ENCODE results near the gene CYBA.

CYBA gene

DNA sequence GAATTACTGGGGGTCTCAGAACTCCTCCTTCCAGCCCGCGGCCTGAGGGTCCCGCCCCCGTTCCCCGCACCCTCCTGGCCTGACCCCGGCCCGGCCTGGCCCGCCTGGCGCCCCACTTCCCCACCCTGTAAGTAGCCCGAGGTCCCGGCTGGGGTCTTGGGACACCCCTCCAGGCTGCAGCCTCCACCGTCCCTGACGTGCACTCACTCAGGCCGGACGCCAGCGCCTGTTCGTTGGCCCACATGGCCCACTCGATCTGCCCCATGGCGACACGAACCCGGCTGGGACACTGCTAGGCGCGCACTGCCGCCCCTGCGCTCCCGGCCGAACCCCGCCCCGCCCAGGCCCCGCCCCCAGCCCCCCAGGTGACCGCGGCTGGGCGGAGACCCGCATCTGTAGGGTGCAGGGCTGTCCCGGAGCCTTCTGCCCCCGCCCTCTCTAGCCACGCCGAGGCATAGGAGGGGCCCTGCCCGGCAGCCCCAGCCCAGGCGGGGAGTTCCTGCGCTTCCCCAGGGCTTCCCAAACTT is at the start of gene CYBA:
TSS of gene CYBA (minus strand) at position 305 of the 527 bp plus-strand sequence. CDS start at position 265, 40 bp downstream.
- DNase-seq (ENCODE audit: low read depth in 1 of 2, low spot score in 1 of 2), result peak; percentile 60 to 61

DNA sequence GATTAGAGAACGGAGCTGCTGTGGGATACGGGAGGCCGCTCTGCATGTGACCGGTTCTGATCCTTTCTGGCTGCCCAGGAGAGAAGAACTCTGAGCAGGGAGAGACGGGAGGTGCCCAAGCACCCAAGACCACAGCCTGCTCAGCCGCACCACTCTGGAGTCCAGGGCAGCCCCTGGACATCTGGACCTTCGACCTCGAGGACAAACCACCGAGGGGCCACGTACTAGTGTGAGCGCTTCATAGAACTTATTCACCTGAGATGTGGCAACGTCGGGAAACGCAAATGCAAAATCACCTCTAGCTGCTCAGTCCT is 49.4 kb upstream of the CYBA start:
- no peak for DNase-seq (ENCODE audit: low read depth in 1 of 2, low spot score in 1 of 2)

DNA sequence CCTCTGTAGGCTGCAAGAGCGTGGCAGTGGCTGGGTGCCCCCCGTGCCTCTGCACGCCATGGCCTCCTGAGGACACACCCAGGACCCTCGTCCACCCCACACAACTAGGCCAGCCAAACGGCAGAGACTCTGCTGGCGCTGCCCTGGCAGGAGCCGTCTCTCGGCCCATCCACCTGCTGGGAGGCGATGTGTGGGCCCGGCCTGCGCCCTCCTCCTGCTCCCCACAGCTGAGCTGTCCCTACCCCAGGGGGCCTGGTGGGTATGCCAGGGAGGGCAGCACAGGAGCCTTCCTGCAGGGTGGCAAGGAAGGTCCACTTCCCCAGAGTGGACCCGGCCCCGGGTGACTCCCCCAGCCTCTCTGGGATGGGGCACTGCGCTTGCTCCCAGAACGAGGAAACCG is 48.3 kb upstream of the CYBA start:
- DNase-seq (ENCODE audit: low read depth in 1 of 2, low spot score in 1 of 2), result no peak

DNA sequence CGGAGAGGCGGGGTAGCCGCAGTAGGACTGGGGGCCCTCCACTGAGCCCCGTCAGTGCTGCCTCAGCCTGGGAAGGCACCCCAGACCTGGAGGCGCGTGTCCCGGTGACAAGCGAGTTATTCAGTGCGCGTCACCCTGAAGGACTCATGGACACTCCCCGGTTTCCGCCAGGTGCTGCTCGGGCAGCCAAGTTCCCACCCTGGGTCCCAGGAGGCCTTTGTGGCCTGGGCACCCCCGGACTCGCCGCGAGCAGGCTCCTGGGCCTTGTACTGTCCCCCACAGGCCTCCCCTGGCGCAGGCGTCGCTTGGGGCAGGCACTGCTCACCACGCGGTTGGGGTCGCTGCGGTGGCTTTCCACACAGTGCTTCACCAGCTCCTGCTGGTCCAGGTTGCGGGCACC is 47.8 kb upstream of the CYBA start:
- DNase-seq (ENCODE audit: low read depth in 1 of 2, low spot score in 1 of 2), result no peak

DNA sequence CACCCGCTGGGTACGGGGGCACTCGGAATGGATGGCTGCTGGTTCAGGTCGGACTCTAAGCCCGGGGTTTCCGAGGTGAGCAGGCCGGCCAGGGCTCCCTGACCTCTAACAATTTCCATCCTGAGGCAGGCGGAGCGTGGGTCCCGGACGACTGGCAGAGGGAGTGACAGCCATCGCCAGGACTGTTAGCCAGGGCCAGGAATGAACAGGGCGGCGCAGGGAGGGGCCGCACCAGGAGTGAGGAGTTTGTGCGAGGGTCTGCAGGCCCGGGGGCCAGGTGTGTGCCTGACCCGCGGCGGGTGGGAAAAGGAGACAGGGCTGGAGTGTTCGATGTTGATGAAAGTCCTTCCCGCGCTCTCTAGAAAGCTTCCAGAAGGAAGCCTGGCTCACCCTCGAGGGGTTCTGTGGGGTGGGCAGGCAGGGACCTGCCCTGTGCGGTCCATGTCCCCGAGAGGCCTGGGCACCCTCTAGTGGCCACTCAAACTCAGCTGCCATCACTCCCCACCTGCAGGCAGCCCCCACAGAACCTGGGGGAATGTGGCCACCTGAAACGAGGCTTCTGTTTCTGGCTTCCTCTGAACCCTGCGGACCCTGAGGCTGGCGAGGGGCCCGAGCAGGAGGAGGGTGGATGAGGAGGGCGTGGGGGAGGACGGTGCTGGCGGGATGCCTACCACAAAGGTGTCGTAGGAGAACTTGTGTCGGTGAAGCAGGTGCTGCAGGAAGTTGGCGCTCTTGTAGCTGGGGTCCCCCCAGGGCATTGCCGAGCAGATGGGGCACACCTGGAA is 47.2 kb upstream of the CYBA start:
- DNase-seq (ENCODE audit: low read depth in 1 of 2, low spot score in 1 of 2), result no peak

DNA sequence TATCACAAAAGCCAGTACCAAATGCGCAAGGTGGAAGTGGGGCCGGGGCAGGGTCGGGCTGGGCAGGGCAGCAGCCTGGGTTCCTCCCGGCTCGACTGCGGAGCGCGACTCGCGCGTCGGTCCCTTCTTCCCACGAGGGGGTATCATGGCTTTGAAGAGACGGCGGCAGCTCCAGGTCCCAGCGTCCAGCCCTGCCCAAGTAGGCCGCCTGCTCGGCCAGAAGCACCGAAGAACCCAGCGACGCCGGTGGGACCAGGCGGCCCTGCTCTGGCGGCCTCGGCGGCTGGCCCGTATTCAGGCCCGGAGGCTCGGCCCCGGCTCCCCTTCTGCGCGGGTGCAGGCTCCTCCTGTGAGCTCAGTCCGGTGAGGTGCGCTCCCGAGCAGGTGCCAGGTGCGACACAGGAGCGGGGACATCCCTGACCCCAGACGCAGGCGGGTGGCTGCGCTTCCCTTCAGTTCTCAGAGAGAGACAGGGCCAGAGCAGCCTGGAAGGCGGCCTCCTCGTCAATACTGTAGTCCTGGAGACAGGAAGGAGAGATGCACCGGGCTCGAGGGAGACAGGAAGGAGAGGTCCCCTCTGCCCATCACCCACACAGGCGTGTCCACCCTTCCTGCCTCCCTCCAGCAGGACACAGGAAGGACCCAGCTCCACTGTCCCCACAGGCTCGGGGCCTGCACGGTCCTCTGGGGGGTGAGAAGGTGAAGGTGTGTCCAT is 46.4 kb upstream of the CYBA start:
- no peak for DNase-seq (ENCODE audit: low read depth in 1 of 2, low spot score in 1 of 2)

DNA sequence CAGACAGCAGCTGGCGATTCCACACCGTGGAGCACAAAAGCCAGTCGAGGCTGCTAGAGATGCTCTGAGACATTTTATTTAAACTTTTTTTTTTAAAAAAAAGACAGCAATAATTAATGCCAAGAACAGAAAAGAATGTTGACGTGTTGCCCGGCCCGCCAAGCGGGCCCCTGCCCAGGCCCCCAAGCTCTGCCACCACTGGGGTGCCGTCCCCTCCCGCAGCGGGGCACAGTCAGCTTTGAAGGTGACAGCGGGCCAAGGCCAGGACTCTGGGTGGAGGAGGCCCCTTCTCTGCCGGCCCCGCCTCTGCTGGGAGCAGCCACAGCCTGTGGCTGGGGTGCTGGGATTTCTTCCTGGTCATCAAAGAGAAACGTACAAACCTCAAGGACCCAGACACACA is 45.6 kb upstream of the CYBA start:
- no peak for DNase-seq (ENCODE audit: low read depth in 1 of 2, low spot score in 1 of 2)

DNA sequence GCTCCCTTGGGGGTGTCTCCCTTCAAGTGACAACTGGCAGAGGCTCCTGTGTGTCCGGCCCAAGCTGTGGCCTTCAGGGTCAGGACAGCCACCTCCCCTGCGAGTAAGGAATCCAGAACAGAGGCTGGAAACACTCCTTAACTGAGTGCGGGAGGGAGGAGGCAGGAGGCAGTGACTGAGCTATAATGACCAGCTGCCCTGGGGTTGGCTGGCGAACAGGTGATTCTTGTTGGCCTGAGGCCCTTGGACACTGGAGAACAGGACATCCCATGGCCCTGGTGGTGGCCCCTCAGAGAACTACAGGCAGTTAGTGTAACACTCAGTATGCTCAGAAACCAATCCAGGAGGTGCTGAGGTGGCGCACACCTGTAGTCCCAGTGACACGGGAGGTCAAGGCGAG is 44.9 kb upstream of the CYBA start:
- no peak for DNase-seq (ENCODE audit: low read depth in 1 of 2, low spot score in 1 of 2)

DNA sequence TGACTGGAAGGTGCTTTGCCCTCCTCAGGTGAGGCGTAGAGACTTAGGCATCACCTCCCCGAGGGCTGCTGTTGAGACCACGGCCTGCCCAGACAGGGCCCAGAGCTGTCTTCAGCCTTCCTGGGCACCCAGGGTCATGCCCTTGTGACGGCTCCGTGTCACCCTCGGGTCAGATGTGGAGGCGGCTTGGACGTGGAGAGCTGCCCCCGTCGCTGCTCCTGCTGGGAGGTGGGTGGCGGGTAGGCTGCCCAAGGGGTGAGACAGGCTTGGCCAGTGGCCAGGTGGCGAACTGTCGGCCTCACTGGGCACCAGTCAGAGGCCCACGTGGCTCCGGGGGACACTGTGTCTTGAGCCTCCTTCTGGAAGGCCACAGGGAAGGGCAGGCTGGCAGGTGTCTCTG is 44.4 kb upstream of the CYBA start:
- no peak for DNase-seq (ENCODE audit: low read depth in 1 of 2, low spot score in 1 of 2)

DNA sequence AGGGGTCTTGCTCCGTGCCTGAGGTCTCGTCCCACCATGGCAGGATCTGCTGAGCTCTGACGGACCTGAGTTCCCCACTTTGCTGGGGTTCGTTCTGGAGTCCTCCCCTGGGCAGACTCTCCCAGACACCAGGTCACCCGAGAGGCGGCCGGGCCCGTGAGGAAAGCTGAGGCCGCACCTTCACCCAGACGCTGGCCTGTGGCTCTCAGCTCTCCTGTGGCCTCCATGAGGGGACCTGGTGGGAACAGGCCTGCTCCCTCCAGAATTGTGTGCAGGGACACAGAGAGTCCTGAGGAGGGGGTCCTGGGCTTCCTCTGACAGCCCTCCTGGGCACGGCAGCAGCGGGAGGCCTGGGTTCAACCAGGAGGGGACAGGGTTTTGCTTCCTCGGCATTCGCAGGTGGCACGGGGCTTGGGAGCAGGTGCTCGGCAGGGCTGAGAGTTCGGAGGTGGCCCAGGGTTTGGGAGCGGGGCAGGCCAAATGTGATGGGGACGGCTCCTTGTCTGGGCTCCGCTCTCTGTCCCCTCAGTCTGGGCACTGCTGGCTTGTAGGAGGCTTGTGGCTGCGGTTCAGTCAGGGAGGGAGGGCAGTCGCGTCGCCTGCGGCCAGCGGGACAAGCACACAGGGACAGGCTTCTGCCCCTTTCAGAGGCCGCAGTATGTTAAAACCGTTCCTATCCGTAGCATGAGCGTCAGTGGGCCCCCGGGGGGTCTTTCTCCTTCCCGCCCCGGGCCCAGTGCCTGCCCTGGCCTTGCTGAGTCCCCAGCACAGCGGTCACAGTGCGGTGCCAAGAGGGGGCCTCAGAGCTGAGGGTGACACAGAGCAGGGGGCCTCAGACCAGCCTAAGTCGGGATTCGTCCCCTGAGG is 43.6 kb upstream of the CYBA start:
- no peak for DNase-seq (ENCODE audit: low read depth in 1 of 2, low spot score in 1 of 2)

DNA sequence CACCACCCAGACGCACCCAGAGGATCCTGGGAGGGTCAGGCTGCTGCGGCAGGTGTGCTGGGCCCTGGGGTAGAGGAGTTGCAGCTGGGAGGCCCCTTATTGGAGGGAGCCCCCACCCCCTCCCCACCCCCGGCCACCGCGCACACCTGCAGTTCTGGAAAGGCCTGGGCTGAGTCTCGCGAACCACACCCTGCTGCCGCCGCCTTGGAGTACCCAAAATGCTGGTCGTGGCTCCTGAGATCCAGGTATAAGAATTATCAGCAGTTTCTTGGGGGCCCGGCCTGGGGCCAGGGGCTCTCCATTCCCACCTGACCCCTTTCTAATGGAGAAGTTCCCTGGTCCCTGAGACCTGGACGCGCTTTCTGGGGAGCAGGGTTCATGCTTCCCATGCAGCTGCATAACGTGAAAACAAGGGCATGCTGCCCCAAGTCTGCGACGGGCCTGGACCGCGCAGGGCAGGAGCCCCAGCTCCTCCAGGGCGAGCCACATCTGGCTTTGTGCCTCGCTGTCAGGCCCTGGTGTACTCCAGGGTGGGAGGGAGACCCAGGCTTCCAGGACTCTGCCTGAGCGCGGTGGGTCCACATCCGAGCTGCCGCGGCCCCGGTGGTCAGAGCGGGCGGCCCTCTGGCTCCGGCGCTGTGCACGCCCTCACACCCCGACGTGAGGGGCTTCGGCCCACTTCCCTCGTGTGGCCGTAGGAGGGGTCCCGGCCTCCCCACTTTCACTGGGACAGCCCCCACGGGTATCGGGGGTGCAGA is 42.7 kb upstream of the CYBA start:
- DNase-seq (ENCODE audit: low read depth in 1 of 2, low spot score in 1 of 2), result no peak

DNA sequence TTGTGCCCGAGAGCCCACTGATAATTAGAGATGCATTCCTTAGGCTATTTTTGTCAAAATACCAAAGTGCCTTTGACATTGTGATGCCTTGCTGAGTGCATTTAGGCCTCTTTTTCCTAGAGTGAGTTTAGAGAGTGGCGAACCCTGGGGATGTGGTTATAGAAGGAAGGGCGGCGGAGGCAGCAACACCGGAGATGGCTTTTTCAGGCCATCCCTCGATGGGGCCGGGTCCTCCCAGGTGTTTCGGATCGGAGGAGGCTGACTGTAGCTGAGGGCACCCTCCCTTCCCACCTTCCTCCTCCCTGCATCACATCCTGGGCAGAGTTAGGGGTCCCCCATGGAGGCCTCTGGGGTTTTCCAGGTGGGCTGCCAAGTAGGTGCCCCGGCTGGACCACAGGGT is 42.0 kb upstream of the CYBA start:
- no peak for DNase-seq (ENCODE audit: low read depth in 1 of 2, low spot score in 1 of 2)

DNA sequence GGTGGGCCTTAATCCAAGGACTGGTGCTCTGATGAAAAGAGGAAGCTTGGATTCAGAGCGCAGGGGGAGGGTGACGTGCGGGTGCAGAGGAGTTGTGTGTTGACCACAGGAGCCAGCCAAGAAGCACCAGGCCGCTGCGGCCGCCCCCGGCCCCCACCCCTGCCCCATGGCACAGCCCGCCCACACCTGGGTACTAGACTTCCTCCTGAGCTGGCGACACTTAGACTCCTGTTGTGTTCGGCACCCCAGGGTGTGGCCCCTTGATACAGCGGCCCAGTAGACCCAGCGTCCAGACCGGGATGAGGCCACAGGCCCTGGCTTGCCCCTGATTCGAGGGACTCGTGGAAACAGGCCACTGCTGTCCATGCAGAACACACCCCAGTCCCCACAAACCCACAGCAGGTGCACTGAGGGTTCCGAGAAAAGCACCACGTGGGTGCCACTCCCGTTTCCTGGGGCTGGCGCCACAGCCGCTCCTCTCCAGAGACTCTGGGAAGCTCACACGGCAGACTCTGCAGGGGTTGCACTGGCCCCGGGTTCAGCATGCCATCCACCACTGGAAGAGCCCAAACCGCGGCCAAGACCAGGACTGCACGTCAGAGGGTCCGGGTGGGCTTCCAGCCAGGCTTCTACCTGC is 41.2 kb upstream of the CYBA start:
- DNase-seq (ENCODE audit: low read depth in 1 of 2, low spot score in 1 of 2), result no peak

DNA sequence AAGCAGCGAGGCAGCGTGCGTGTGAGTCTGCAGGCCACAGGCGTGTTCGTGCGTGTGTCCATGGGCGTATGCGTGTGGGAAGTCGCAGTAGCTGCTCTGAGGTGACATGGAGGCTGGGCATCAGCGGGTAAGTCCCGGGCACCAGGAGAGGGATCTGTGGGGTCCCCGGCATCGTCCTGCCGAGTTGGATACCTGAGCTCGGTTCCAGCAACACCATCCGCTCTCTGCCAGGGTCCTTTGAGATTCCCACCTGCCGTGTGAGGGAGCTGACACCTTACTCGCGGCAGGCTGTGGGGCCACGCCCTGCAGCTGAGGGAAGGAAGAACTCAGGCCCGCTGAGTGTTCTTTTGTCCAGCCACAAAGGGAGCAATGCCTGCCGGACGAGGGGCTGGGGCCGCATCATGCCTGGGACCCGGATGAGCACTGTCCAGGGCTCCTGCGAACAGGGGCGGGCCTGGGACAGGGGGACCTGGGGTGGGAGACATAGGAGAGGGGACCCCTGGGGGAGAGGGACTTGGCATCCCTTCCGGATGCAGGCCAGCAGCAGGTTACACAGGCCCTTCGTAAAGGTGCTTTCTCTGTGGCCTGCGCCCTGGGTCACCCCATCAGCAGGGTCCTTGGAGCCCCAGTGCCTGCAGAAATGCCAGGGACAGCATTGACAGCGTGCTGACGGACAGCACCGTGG is 40.4 kb upstream of the CYBA start:
- no peak for DNase-seq (ENCODE audit: low read depth in 1 of 2, low spot score in 1 of 2)

DNA sequence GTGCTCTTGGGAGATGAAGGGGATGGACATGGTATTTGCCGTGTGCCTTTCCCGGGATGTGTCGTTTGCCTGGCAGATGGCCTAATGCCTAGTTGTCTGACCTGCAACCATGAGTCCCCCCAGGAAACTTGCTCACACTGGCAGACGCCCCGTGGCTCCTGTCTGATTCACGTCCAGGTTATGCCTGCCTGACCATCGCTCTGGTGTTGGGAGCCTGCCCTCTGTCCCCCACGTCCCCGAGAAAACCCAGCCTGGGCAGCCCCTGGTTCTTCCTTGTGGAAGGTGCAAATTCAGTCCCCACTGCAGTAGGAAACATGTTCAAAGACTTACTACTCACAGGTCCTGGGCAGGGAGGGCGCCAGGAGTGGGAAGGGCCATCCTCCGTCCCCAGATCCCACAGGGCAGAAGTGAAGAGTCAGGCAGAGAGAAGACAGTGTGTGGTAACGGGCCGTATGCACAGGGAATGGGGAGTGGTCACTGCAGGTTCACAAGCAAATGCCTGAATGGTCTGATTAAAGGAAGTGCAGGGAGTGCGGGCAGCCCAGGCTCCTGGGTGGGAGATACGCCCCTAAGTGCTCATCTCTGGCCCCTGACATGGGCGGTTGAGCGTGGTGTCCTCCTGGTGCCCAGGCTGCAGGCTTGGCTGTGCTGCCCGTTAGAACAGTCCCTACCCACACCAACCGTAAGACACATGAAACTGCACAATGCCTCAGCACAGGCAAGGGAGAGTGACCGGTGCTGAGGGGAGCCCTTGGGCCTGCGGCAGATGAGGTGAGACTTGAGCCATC is 39.7 kb upstream of the CYBA start:
- no peak for DNase-seq (ENCODE audit: low read depth in 1 of 2, low spot score in 1 of 2)

DNA sequence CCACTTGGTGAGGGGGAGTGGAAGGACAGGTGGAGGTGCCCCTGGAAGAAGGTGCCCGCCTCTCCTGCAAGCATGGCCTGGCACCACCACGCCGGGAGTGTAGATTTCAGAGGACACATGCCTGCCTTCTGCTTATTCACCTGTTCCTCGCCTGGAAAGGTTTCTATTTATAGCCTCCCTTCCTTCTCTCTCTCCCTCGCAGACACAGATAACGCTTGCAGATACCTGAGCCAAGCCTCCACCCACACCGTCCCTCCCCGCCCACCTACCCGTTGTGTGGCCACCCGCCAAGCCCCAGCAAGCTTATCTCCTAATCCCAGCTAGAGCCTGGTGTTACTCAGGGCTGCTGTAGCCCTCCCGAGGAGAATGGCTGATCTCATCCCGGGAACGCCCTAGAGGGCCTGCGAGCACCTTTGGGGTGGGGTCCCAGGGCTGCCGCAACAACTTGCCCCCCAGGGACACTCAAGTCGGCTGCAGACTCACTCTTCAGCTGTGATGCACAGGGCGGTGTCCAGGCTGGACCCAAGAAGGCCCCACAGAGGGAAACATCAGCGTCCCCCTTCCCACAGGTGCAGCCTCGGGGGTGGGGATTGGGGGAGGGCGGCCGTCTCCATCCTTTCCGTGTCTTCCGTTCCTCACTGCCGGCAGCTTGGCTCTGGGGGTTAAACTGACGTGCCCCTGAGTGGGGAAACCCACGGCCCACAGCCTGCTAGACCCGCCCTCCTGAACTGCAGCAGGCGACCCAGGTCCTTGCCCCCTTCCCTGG is 37.3 kb upstream of the CYBA start:
- DNase-seq (ENCODE audit: low read depth in 1 of 2, low spot score in 1 of 2), result no peak

DNA sequence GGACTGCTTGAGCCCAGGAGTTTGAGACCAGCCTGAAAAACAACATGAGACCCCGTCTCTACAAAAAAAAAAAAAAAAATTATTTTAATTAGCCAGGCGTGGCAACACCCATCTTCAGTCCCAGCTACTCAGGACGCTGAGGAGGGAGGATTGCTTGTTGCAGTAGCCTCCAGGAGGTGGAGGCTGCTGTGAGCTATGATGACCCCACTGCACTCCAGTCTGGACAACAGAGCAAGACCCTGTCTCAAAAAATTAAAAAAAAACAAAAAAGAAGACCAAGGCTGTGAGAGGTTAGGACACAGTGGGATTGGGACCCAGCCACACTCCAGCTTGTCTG is 36.8 kb upstream of the CYBA start:
- DNase-seq (ENCODE audit: low read depth in 1 of 2, low spot score in 1 of 2), result no peak

DNA sequence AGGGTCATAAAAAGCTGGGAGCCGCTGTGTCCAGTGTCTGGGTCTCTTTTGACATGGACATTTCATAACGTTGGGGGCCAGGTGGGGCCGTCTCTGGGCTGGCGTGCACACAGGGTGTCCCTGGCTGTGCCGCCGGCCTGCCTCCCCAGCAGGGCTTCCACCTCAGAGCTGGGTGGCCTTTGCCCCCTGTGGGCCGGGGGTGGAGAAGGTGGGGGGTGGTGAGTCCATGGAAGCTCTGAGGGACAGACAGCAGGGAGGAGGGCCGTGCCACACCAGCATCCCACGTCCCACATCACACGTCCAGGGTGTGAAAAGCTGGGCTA is 36.4 kb upstream of the CYBA start:
- DNase-seq (ENCODE audit: low read depth in 1 of 2, low spot score in 1 of 2), result no peak

Data from activated T-helper 1 cell treated with anti-CD3 and anti-CD28 coated beads, Interleukin-2, amount 50 U/mL, for 16 hours (primary cell).